ENCODE measurements around the gene TNFRSF14. TPM values are rescaled to one million over a fixed set of nuclear protein-coding genes. Genes with fewer than 3 reads are reported as not detected.

TNFRSF14 gene
- total RNA-seq, 1 donor from 2014 or later: 0.36 TPM

- no peak for FAIRE-seq
Measured at GRCh38 chr1:2538376-2538775, 17.8 kb upstream of the TNFRSF14 start.

GRCh38 chr1:2538872-2539271 is 17.3 kb upstream of the TNFRSF14 start:
- no peak overlapping the region for H3K4me3 Mint-ChIP-seq (ENCODE audit: unreplicated experiment)
- H3K27ac Mint-ChIP-seq (ENCODE audit: unreplicated experiment): no peak overlapping the region
- no peak overlapping the region for H3K4me2 ChIP-seq (ENCODE audit: low read length)
- no peak overlapping the region for H3K4me3 ChIP-seq (ENCODE audit: insufficient read depth, low read depth, low read length)
- no peaks in the 10 kb centered on the region for H4K20me1 ChIP-seq (ENCODE audit: insufficient read depth, low read length)
- H3K36me3 Mint-ChIP-seq (ENCODE audit: low read depth, unreplicated experiment): no peaks in the 10 kb centered on the region
- H3K36me3 ChIP-seq (ENCODE audit: insufficient read depth, low read length): no peaks in the 10 kb centered on the region
- DNase-seq (ENCODE audit: low read depth) (no peak), FAIRE-seq (no peak)
- no peak overlapping the region for H3K27ac ChIP-seq (ENCODE audit: low read depth, low read length)
- H3K27me3 ChIP-seq (ENCODE audit: insufficient read depth, low read length): peaks cover 2% of the 10 kb centered on the region
- H3K4me1 Mint-ChIP-seq (ENCODE audit: low read depth, unreplicated experiment): peaks cover 10% of the 10 kb centered on the region
- no peak overlapping the region for H2AFZ ChIP-seq (ENCODE audit: low read depth, low read length)
- no peak for TF ChIP-seq CTCF (IDR thresholded peaks at IDR 0.05; ENCODE audit: insufficient read depth, low read depth, low read length)
- no peak for TF ChIP-seq EZH2 (IDR thresholded peaks at IDR 0.05; ENCODE audit: insufficient read depth, low read length)
- no peaks in the 10 kb centered on the region for H3K9me3 ChIP-seq (ENCODE audit: insufficient read depth, low read depth, low read length)
- H3K79me2 ChIP-seq (ENCODE audit: insufficient read depth, low read length): no peaks in the 10 kb centered on the region
- peaks cover 28% of the 10 kb centered on the region for H3K27me3 Mint-ChIP-seq (ENCODE audit: low read depth, unreplicated experiment)
- no peak overlapping the region for H3K9ac ChIP-seq (ENCODE audit: low read length)
- H3K9me3 Mint-ChIP-seq (ENCODE audit: unreplicated experiment): no peaks in the 10 kb centered on the region
- H3K4me1 ChIP-seq (ENCODE audit: insufficient read depth, low read length): peaks cover 29% of the 10 kb centered on the region

More at GRCh38 chr1:2538376-2538775, 17.8 kb upstream of the TNFRSF14 start:
- Histone ChIP-seq H3K27ac (ENCODE audit: low read depth, low read length) (no peak overlapping the region), H3K4me1 (ENCODE audit: insufficient read depth, low read length) (peaks cover 28% of the 10 kb centered on the region), H3K36me3 (ENCODE audit: insufficient read depth, low read length) (no peaks in the 10 kb centered on the region), H3K4me3 (ENCODE audit: insufficient read depth, low read depth, low read length) (no peak overlapping the region), H3K9me3 (ENCODE audit: insufficient read depth, low read depth, low read length) (no peaks in the 10 kb centered on the region), H2AFZ (ENCODE audit: low read depth, low read length) (no peak overlapping the region), H3K79me2 (ENCODE audit: insufficient read depth, low read length) (no peaks in the 10 kb centered on the region), H3K9ac (ENCODE audit: low read length) (no peak overlapping the region), H3K27me3 (ENCODE audit: insufficient read depth, low read length) (peaks cover 2% of the 10 kb centered on the region), H4K20me1 (ENCODE audit: insufficient read depth, low read length) (no peaks in the 10 kb centered on the region), H3K4me2 (ENCODE audit: low read length) (no peak overlapping the region)
- DNase-seq (ENCODE audit: low read depth): no peak
- H3K27ac Mint-ChIP-seq (ENCODE audit: unreplicated experiment): no peak overlapping the region
- peaks cover 30% of the 10 kb centered on the region for H3K27me3 Mint-ChIP-seq (ENCODE audit: low read depth, unreplicated experiment)
- no peaks in the 10 kb centered on the region for H3K36me3 Mint-ChIP-seq (ENCODE audit: low read depth, unreplicated experiment)
- no peaks in the 10 kb centered on the region for H3K9me3 Mint-ChIP-seq (ENCODE audit: unreplicated experiment)
- TF ChIP-seq EZH2 (IDR thresholded peaks at IDR 0.05; ENCODE audit: insufficient read depth, low read length): no peak
- no peak for TF ChIP-seq CTCF (IDR thresholded peaks at IDR 0.05; ENCODE audit: insufficient read depth, low read depth, low read length)
- no peak overlapping the region for H3K4me3 Mint-ChIP-seq (ENCODE audit: unreplicated experiment)
- H3K4me1 Mint-ChIP-seq (ENCODE audit: low read depth, unreplicated experiment): peaks cover 10% of the 10 kb centered on the region

- Histone ChIP-seq H3K9me3 (ENCODE audit: insufficient read depth, low read depth, low read length) (no peaks in the 10 kb centered on the region), H3K4me3 (ENCODE audit: insufficient read depth, low read depth, low read length) (no peak overlapping the region), H3K4me2 (ENCODE audit: low read length) (no peak overlapping the region), H4K20me1 (ENCODE audit: insufficient read depth, low read length) (no peaks in the 10 kb centered on the region), H3K9ac (ENCODE audit: low read length) (no peak overlapping the region), H3K4me1 (ENCODE audit: insufficient read depth, low read length) (peaks cover 26% of the 10 kb centered on the region), H3K79me2 (ENCODE audit: insufficient read depth, low read length) (no peaks in the 10 kb centered on the region), H3K36me3 (ENCODE audit: insufficient read depth, low read length) (no peaks in the 10 kb centered on the region), H2AFZ (ENCODE audit: low read depth, low read length) (no peak overlapping the region), H3K27me3 (ENCODE audit: insufficient read depth, low read length) (peaks cover 2% of the 10 kb centered on the region), H3K27ac (ENCODE audit: low read depth, low read length) (no peak overlapping the region)
- no peak for TF ChIP-seq EZH2 (IDR thresholded peaks at IDR 0.05; ENCODE audit: insufficient read depth, low read length)
- no peak for TF ChIP-seq CTCF (IDR thresholded peaks at IDR 0.05; ENCODE audit: insufficient read depth, low read depth, low read length)
- FAIRE-seq (no peak), DNase-seq (ENCODE audit: low read depth) (no peak)
- peaks cover 7% of the 10 kb centered on the region for H3K4me1 Mint-ChIP-seq (ENCODE audit: low read depth, unreplicated experiment)
- H3K27ac Mint-ChIP-seq (ENCODE audit: unreplicated experiment): no peak overlapping the region
- no peak overlapping the region for H3K4me3 Mint-ChIP-seq (ENCODE audit: unreplicated experiment)
- H3K27me3 Mint-ChIP-seq (ENCODE audit: low read depth, unreplicated experiment): peaks cover 25% of the 10 kb centered on the region
- no peaks in the 10 kb centered on the region for H3K9me3 Mint-ChIP-seq (ENCODE audit: unreplicated experiment)
- H3K36me3 Mint-ChIP-seq (ENCODE audit: low read depth, unreplicated experiment): no peaks in the 10 kb centered on the region
Measured at GRCh38 chr1:2539312-2539907, 16.8 kb upstream of the TNFRSF14 start.
